A549 (cell line): ENCODE measurements around the gene USP24. TPM values are rescaled to one million over a fixed set of nuclear protein-coding genes. Genes with fewer than 3 reads are reported as not detected.

ENCODE experiments used
- ATAC-seq, 2 experiments: fragments of 200-7000 bp in 1 of 2; fragments of >200 bp in 1 of 2; cut with Nextera tagmentation in 1 of 2; cut with Tn5 transposase in 1 of 2; 3 replicates each; pipeline versions ENCODE4 v1.8.0 to v1.9.1; 2018 to 2020; ENCODE audit warnings: mild to moderate bottlenecking in 1 of 2, moderate library complexity in 1 of 2
- CTCF ChIA-PET: fragments of 300-600 bp; sonication (Branson Sonifier 250); formaldehyde crosslinking; extraction: SDS; loops from one replicate; lab custom pipeline; 2021; ENCODE audit warnings: antibody characterized with exemption, inconsistent platforms; lab: Yijun Ruan, JAX
- POLR2A ChIA-PET: fragments of 350-600 bp; formaldehyde crosslinking; extraction: SDS; loops from one replicate; lab custom pipeline; 2021; ENCODE audit warnings: antibody characterized with exemption, inconsistent platforms; lab: Yijun Ruan, JAX
- DNase-seq, 2 experiments: peaks; one replicate each; pipeline versions ENCODE4 v3.0.0 to v3.0.0-alpha.2; 2011 to 2016; ENCODE audit warnings: low read depth in 1 of 2, low spot score in 1 of 2
- FAIRE-seq: peaks from 2 replicates; lab custom pipeline; 2011; peaks lifted over from hg19 to GRCh38; lab: Jason Lieb, UNC
- H3K27ac ChIP-seq, 2 experiments: fragments of >200 bp; sonication (Bioruptor Twin); formaldehyde crosslinking; 3 replicates each; pipeline ENCODE4 v1.5.1; 2016 to 2017
- H3K4me1 ChIP-seq: fragments of >200 bp; sonication (Bioruptor Twin); formaldehyde crosslinking; 3 replicates; pipeline ENCODE4 v1.6.1; 2016
- H3K4me2 ChIP-seq: fragments of >200 bp; sonication (Bioruptor Twin); formaldehyde crosslinking; 3 replicates; pipeline ENCODE4 v1.6.1; 2016
- H3K4me3 ChIP-seq: fragments of >200 bp; sonication (Bioruptor Twin); formaldehyde crosslinking; 3 replicates; pipeline ENCODE4 v1.5.1; 2016
- H3K9me3 ChIP-seq: fragments of >200 bp; sonication (Bioruptor Twin); formaldehyde crosslinking; 3 replicates; pipeline ENCODE4 v1.6.1; 2016
- BHLHE40 ChIP-seq: IDR thresholded peaks from 2 replicates; pipeline ENCODE4 v1.6.1; 2012; ENCODE audit warnings: low read depth, low read length, inconsistent platforms
- CBX8 ChIP-seq: fragments of 200-600 bp; sonication (generic); IDR thresholded peaks from 2 replicates; pipeline ENCODE4 v1.6.1; 2016
- CHD2 ChIP-seq: fragments of 150-350 bp; IDR thresholded peaks from 2 replicates; pipeline ENCODE4 v1.6.1; 2014; ENCODE audit warnings: low read length; ENCODE audit not compliant: partially characterized antibody
- EHF ChIP-seq: fragments of 250-450 bp; sonication (Bioruptor Pico); IDR thresholded peaks from 2 replicates; pipeline ENCODE4 v1.5.0; 2020; ENCODE audit warnings: mild to moderate bottlenecking
- EHMT2 ChIP-seq: fragments of 200-600 bp; sonication (generic); IDR thresholded peaks from 2 replicates; pipeline ENCODE4 v1.6.1; 2016; ENCODE audit warnings: antibody characterized with exemption, low read depth, mild to moderate bottlenecking, moderate library complexity
- EP300 ChIP-seq, 2 experiments: fragments of >200 bp; sonication (Bioruptor Twin); formaldehyde crosslinking; IDR thresholded peaks; 2 replicates in 1 of 2; 3 replicates in 1 of 2; pipeline ENCODE4 v1.6.1; 2016 to 2017
- GATA3 ChIP-seq: IDR thresholded peaks from 2 replicates; pipeline ENCODE4 v1.6.1; 2012; ENCODE audit warnings: borderline replicate concordance
- HOXA7 ChIP-seq: fragments of 250-450 bp; sonication (Bioruptor Pico); IDR thresholded peaks from 2 replicates; pipeline ENCODE4 v1.5.0; 2020; ENCODE audit warnings: mild to moderate bottlenecking, moderate library complexity
- JUN ChIP-seq, 2 experiments: fragments of >200 bp; sonication (Bioruptor Twin); formaldehyde crosslinking; IDR thresholded peaks; 2 replicates in 1 of 2; 3 replicates in 1 of 2; pipeline ENCODE4 v1.6.1; 2016 to 2017
- JUNB ChIP-seq: fragments of >200 bp; sonication (Bioruptor Twin); formaldehyde crosslinking; IDR thresholded peaks from 2 replicates; pipeline ENCODE4 v1.6.1; 2016
- KDM5A ChIP-seq: fragments of 200-600 bp; sonication (generic); IDR thresholded peaks from 2 replicates; pipeline ENCODE4 v1.6.1; 2016; ENCODE audit warnings: antibody characterized with exemption, mild to moderate bottlenecking
- MYC ChIP-seq: IDR thresholded peaks from 2 replicates; pipeline ENCODE4 v1.6.1; 2012; ENCODE audit warnings: mild to moderate bottlenecking, inconsistent platforms, low read length, improper control_type of control experiment, borderline replicate concordance
- NPAS2 ChIP-seq: fragments of 250-450 bp; sonication (Bioruptor Pico); IDR thresholded peaks from 2 replicates; pipeline ENCODE4 v1.8.0; 2022; ENCODE audit warnings: mild to moderate bottlenecking, moderate library complexity, borderline replicate concordance
- PHF8 ChIP-seq: fragments of 200-600 bp; sonication (generic); IDR thresholded peaks from 2 replicates; pipeline ENCODE4 v1.6.1; 2016; ENCODE audit warnings: low read depth, mild to moderate bottlenecking, antibody characterized with exemption, moderate library complexity, borderline replicate concordance
- RARB ChIP-seq: fragments of 250-450 bp; sonication (Bioruptor Pico); IDR thresholded peaks from 2 replicates; pipeline ENCODE4 v1.8.0; 2021; ENCODE audit warnings: mild to moderate bottlenecking, moderate library complexity
- RCOR1 ChIP-seq: fragments of 150-350 bp; IDR thresholded peaks from 2 replicates; pipeline ENCODE4 v1.6.1; 2014; ENCODE audit warnings: antibody characterized with exemption, low read length, low read depth
- SMC3 ChIP-seq: fragments of >200 bp; sonication (Bioruptor Twin); formaldehyde crosslinking; IDR thresholded peaks from 3 replicates; pipeline ENCODE4 v1.6.1; 2018; ENCODE audit warnings: inconsistent platforms
- ZNF302 ChIP-seq: fragments of 250-450 bp; sonication (Bioruptor Pico); IDR thresholded peaks from 2 replicates; pipeline ENCODE4 v1.9.0; 2021; ENCODE audit warnings: inconsistent platforms, mild to moderate bottlenecking, moderate library complexity
- WGBS: methylation state at CpG from one replicate; pipeline ENCODE4 v1.1.6; 2017; ENCODE audit errors: missing lambda C conversion rate; 5-methylcytosine and 5-hydroxymethylcytosine counted together
- polyA plus RNA-seq, 4 experiments: library from polyadenylated mRNA; depleted of rRNA in 3 of 4; stranded (reverse); fragments of >200 nt; fragmentation: RNase III in 1 of 4; extraction: RNeasy Plus Mini Kit Qiagen cat#74134 plus additional on column Dnase treatment in 1 of 4; gene quantifications; 2 replicates in 3 of 4; 3 replicates in 1 of 4; pipeline ENCODE4 v1.2.3, GENCODE V29; 2011 to 2017
- TF ChIP-seq, protein P1 (sequence below): fragments of 250-450 bp; sonication (Bioruptor Pico); IDR thresholded peaks from 2 replicates; pipeline ENCODE4 v1.5.0; 2021; ENCODE audit warnings: mild to moderate bottlenecking, moderate library complexity, borderline replicate concordance
- TF ChIP-seq, protein P2 (sequence below): IDR thresholded peaks from 2 replicates; pipeline ENCODE4 v1.6.1; 2012
- TF ChIP-seq, protein P3 (sequence below): IDR thresholded peaks from 2 replicates; pipeline ENCODE4 v1.6.1; 2012; ENCODE audit warnings: low read depth, borderline replicate concordance
- TF ChIP-seq, protein P4 (sequence below): fragments of >200 bp; sonication (Bioruptor Twin); formaldehyde crosslinking; IDR thresholded peaks from 3 replicates; pipeline ENCODE4 v1.5.1; 2016
- TF ChIP-seq, protein P5 (sequence below): fragments of 150-350 bp; IDR thresholded peaks from 2 replicates; pipeline ENCODE4 v1.6.1; 2014; ENCODE audit warnings: low read depth, mild to moderate bottlenecking, low read length

USP24 gene
- polyA plus RNA-seq, 2 of the 4 experiments (the other 2 are of a cell fraction): 14.7 to 21.7 TPM

DNA sequence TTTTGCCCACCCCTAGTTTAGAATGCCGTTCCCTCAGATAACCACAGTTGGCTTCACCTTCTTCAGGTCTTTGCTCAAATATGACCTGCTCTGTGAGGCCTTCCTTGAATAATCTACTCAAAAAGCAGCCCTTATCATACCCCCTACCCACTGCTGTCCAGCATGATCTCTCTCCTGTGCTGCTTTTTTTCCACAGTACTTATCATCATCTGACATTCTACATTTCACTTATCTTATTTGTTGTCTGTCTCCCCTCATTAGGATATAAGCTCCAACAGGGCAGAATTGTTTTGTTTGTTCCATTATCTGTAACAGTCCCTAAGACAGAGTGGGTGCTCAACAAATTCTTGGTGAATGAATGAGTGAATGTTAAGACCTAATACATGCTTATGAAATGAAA lies 18.1 kb downstream of the USP24 start:
- Histone ChIP-seq H3K4me1 (peaks cover 12% of the 10 kb centered on the region; the same call in 1 of the 3 replicates), H3K4me3 (no peak overlapping the region), H3K9me3 (no peaks in the 10 kb centered on the region), H3K27ac (no peak overlapping the region), H3K4me2 (no peak overlapping the region)
- no peak for DNase-seq
- FAIRE-seq: no peak
- POLR2A ChIA-PET: no interaction called here
- WGBS: 100% methylated on average over 1 of the region's 1 CpG
- TF ChIP-seq JUNB (no peak), RCOR1 (no peak), EHMT2 (no peak), KDM5A (no peak), RARB (CRISPR knock-in tag) (no peak), BHLHE40 (no peak), GATA3 (no peak)
- TF ChIP-seq, protein P1, sequence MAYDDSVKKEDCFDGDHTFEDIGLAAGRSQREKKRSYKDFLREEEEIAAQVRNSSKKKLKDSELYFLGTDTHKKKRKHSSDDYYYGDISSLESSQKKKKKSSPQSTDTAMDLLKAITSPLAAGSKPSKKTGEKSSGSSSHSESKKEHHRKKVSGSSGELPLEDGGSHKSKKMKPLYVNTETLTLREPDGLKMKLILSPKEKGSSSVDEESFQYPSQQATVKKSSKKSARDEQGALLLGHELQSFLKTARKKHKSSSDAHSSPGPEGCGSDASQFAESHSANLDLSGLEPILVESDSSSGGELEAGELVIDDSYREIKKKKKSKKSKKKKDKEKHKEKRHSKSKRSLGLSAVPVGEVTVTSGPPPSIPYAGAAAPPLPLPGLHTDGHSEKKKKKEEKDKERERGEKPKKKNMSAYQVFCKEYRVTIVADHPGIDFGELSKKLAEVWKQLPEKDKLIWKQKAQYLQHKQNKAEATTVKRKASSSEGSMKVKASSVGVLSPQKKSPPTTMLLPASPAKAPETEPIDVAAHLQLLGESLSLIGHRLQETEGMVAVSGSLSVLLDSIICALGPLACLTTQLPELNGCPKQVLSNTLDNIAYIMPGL (CRISPR knock-in tag): no peak
- TF ChIP-seq, protein P2, sequence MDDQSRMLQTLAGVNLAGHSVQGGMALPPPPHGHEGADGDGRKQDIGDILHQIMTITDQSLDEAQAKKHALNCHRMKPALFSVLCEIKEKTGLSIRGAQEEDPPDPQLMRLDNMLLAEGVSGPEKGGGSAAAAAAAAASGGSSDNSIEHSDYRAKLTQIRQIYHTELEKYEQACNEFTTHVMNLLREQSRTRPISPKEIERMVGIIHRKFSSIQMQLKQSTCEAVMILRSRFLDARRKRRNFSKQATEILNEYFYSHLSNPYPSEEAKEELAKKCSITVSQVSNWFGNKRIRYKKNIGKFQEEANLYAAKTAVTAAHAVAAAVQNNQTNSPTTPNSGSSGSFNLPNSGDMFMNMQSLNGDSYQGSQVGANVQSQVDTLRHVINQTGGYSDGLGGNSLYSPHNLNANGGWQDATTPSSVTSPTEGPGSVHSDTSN: no peak
- TF ChIP-seq, protein P3, sequence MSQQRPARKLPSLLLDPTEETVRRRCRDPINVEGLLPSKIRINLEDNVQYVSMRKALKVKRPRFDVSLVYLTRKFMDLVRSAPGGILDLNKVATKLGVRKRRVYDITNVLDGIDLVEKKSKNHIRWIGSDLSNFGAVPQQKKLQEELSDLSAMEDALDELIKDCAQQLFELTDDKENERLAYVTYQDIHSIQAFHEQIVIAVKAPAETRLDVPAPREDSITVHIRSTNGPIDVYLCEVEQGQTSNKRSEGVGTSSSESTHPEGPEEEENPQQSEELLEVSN: no peak
- TF ChIP-seq, protein P4, sequence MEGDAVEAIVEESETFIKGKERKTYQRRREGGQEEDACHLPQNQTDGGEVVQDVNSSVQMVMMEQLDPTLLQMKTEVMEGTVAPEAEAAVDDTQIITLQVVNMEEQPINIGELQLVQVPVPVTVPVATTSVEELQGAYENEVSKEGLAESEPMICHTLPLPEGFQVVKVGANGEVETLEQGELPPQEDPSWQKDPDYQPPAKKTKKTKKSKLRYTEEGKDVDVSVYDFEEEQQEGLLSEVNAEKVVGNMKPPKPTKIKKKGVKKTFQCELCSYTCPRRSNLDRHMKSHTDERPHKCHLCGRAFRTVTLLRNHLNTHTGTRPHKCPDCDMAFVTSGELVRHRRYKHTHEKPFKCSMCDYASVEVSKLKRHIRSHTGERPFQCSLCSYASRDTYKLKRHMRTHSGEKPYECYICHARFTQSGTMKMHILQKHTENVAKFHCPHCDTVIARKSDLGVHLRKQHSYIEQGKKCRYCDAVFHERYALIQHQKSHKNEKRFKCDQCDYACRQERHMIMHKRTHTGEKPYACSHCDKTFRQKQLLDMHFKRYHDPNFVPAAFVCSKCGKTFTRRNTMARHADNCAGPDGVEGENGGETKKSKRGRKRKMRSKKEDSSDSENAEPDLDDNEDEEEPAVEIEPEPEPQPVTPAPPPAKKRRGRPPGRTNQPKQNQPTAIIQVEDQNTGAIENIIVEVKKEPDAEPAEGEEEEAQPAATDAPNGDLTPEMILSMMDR: no peak
- TF ChIP-seq, all 56 proteins: peak for 0
- no peak for ATAC-seq
- CTCF ChIA-PET: no interaction called here

DNA sequence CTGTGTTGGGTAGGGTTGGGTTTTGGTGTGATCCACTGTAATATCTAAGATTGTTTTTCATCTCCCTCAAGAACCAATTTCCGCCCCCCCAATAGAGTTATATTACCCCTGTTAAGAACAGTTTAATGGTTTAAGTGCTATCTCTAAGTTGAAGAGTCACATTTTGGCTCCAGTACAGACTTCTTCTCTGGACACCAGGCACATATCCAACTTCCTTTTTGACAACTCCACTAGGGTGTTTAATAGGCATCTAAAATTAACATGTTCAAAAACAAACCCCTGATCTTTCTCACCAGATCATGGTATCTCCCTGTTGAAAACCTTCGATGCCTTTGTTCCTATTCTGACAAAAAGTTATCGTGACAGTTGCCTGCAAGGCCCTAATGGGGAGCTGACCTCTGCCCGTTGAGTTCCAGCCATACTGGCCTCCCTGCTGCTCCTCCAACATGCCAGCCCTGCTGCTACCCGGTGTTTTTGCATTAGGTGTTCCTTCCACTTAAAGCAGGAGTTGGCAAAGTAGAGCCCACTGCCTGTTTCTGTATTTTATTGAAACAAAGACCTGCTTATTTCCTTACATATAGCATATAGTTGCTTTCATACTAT lies 18.6 kb downstream of the USP24 start:
- POLR2A ChIA-PET: no interaction called here

More for the DNA sequence above, 18.6 kb downstream of the USP24 start:
- Histone ChIP-seq H3K9me3 (no peaks in the 10 kb centered on the region), H3K27ac (no peak overlapping the region), H3K4me1 (peaks cover 15% of the 10 kb centered on the region; the same call in 1 of the 3 replicates), H3K4me2 (no peak overlapping the region), H3K4me3 (no peak overlapping the region)
- ATAC-seq (no peak), DNase-seq (no peak), FAIRE-seq (no peak)
- CTCF ChIA-PET: no interaction called here
- 93% methylated on average over 5 of the region's 5 CpGs for WGBS
- TF ChIP-seq, protein P5, sequence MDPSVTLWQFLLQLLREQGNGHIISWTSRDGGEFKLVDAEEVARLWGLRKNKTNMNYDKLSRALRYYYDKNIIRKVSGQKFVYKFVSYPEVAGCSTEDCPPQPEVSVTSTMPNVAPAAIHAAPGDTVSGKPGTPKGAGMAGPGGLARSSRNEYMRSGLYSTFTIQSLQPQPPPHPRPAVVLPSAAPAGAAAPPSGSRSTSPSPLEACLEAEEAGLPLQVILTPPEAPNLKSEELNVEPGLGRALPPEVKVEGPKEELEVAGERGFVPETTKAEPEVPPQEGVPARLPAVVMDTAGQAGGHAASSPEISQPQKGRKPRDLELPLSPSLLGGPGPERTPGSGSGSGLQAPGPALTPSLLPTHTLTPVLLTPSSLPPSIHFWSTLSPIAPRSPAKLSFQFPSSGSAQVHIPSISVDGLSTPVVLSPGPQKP: no peak
- TF ChIP-seq JUN (IDR thresholded peaks at IDR 0.05) (no peak), SMC3 (no peak), EHF (no peak), CBX8 (no peak), HOXA7 (CRISPR knock-in tag) (no peak), NPAS2 (CRISPR knock-in tag) (no peak), EP300 (IDR thresholded peaks at IDR 0.05) (no peak), ZNF302 (no peak), PHF8 (no peak), CHD2 (no peak), JUNB (no peak), MYC (no peak)
